ENCODE measurements around the gene RANBP9. TPM values are rescaled to one million over a fixed set of nuclear protein-coding genes. Genes with fewer than 3 reads are reported as not detected.

The RANBP9 gene
- total and polyA plus RNA-seq, 4 donors: 5.8 to 25.2 (median 14.1) TPM

DNA sequence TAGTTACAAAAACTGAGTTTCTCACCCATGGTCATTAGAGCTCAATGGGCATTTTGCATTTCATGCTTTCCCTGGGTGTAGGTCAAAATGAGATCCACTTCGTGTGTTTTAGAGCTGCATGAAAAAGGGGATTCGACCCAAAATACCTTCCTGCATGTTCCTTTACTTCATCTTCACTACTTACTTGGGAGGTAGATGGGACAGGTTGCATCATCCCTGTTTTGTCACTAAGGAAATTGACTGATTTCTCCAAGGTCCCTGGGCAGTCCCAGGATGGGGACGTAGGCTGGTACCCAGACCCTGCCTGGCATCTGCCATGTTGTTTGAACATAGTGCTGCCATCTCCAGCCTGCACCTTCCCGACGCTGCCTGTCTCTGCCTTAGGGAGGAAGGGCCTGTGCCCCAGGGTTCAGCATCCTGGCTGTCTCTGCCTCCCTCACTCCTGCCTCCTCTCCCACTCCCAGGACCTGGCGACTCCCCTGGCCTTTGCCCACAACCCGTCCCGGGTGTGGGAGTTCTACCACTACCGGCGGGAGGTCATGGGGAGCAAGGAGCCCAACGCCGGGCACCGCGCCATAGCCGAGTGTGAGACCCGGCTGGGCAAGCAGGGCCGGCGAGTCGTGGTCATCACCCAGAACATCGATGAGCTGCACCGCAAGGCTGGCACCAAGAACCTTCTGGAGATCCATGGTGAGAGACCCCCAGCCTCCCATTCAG lies 120.3 kb downstream of the RANBP9 start:
- Histone ChIP-seq H3K36me3 (ENCODE audit: control insufficient read depth in 4 of 4, insufficient read depth in 3 of 4, low read depth in 1 of 4, low read length in 3 of 4) (peaks cover 0 to 45% (median 43%) of the 10 kb centered on the region in 4 donors), H3K27me3 (ENCODE audit: control insufficient read depth in 4 of 4, insufficient read depth in 4 of 4, low read length in 3 of 4) (no peaks in the 10 kb centered on the region), H3K9me3 (ENCODE audit: control insufficient read depth in 4 of 4, low read length in 3 of 4) (no peaks in the 10 kb centered on the region), H3K27ac (ENCODE audit: low read depth in 1 of 2, low read length in 2 of 2) (no peak overlapping the region), H3K4me3 (ENCODE audit: low read depth in 1 of 3, low read length in 3 of 3) (no peak overlapping the region), H3K9ac (ENCODE audit: low read depth in 1 of 2, low read length in 2 of 2) (no peak overlapping the region), H3K4me1 (ENCODE audit: control insufficient read depth in 4 of 4, insufficient read depth in 4 of 4, low read length in 3 of 4) (peaks cover 0 to 19% (median 7%) of the 10 kb centered on the region in 4 donors)
- TF ChIP-seq GABPA (IDR thresholded peaks at IDR 0.05 in 1 of 2, conservative IDR thresholded peaks at IDR 0.05 in 1 of 2) (no peak), FOXA1 (IDR thresholded peaks at IDR 0.05) (no peak), HNF4G (IDR thresholded peaks at IDR 0.05) (no peak), SP1 (IDR thresholded peaks at IDR 0.05) (no peak), TAF1 (conservative IDR thresholded peaks at IDR 0.05) (no peak), YY1 (IDR thresholded peaks at IDR 0.05) (no peak), EGR1 (IDR thresholded peaks at IDR 0.05; ENCODE audit: low read depth in 2 of 2) (no peak), RXRA (IDR thresholded peaks at IDR 0.05) (no peak), HNF4A (conservative IDR thresholded peaks at IDR 0.05) (no peak), RAD21 (IDR thresholded peaks at IDR 0.05) (no peak), NR2F2 (IDR thresholded peaks at IDR 0.05) (no peak), FOXA2 (IDR thresholded peaks at IDR 0.05) (no peak), JUND (IDR thresholded peaks at IDR 0.05) (no peak)
- TF ChIP-seq, protein P1, sequence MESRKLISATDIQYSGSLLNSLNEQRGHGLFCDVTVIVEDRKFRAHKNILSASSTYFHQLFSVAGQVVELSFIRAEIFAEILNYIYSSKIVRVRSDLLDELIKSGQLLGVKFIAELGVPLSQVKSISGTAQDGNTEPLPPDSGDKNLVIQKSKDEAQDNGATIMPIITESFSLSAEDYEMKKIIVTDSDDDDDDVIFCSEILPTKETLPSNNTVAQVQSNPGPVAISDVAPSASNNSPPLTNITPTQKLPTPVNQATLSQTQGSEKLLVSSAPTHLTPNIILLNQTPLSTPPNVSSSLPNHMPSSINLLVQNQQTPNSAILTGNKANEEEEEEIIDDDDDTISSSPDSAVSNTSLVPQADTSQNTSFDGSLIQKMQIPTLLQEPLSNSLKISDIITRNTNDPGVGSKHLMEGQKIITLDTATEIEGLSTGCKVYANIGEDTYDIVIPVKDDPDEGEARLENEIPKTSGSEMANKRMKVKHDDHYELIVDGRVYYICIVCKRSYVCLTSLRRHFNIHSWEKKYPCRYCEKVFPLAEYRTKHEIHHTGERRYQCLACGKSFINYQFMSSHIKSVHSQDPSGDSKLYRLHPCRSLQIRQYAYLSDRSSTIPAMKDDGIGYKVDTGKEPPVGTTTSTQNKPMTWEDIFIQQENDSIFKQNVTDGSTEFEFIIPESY (IDR thresholded peaks at IDR 0.05): no peak
- TF ChIP-seq, protein P2, sequence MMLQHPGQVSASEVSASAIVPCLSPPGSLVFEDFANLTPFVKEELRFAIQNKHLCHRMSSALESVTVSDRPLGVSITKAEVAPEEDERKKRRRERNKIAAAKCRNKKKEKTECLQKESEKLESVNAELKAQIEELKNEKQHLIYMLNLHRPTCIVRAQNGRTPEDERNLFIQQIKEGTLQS (IDR thresholded peaks at IDR 0.05): no peak
- TF ChIP-seq, protein P3, sequence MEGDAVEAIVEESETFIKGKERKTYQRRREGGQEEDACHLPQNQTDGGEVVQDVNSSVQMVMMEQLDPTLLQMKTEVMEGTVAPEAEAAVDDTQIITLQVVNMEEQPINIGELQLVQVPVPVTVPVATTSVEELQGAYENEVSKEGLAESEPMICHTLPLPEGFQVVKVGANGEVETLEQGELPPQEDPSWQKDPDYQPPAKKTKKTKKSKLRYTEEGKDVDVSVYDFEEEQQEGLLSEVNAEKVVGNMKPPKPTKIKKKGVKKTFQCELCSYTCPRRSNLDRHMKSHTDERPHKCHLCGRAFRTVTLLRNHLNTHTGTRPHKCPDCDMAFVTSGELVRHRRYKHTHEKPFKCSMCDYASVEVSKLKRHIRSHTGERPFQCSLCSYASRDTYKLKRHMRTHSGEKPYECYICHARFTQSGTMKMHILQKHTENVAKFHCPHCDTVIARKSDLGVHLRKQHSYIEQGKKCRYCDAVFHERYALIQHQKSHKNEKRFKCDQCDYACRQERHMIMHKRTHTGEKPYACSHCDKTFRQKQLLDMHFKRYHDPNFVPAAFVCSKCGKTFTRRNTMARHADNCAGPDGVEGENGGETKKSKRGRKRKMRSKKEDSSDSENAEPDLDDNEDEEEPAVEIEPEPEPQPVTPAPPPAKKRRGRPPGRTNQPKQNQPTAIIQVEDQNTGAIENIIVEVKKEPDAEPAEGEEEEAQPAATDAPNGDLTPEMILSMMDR (IDR thresholded peaks at IDR 0.05; ENCODE audit: low read depth, low read length, missing input control): no peak
- TF ChIP-seq, protein P4, sequence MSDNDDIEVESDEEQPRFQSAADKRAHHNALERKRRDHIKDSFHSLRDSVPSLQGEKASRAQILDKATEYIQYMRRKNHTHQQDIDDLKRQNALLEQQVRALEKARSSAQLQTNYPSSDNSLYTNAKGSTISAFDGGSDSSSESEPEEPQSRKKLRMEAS (IDR thresholded peaks at IDR 0.05): no peak
- TF ChIP-seq, protein P5, sequence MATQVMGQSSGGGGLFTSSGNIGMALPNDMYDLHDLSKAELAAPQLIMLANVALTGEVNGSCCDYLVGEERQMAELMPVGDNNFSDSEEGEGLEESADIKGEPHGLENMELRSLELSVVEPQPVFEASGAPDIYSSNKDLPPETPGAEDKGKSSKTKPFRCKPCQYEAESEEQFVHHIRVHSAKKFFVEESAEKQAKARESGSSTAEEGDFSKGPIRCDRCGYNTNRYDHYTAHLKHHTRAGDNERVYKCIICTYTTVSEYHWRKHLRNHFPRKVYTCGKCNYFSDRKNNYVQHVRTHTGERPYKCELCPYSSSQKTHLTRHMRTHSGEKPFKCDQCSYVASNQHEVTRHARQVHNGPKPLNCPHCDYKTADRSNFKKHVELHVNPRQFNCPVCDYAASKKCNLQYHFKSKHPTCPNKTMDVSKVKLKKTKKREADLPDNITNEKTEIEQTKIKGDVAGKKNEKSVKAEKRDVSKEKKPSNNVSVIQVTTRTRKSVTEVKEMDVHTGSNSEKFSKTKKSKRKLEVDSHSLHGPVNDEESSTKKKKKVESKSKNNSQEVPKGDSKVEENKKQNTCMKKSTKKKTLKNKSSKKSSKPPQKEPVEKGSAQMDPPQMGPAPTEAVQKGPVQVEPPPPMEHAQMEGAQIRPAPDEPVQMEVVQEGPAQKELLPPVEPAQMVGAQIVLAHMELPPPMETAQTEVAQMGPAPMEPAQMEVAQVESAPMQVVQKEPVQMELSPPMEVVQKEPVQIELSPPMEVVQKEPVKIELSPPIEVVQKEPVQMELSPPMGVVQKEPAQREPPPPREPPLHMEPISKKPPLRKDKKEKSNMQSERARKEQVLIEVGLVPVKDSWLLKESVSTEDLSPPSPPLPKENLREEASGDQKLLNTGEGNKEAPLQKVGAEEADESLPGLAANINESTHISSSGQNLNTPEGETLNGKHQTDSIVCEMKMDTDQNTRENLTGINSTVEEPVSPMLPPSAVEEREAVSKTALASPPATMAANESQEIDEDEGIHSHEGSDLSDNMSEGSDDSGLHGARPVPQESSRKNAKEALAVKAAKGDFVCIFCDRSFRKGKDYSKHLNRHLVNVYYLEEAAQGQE (IDR thresholded peaks at IDR 0.05): no peak
- no peak for DNase-seq (ENCODE audit: low spot score)
- 96% methylated on average over 21 of the region's 21 CpGs for WGBS

All from liver (tissue), 9 donors.